ENCODE results near the gene MAMDC4.

The MAMDC4 gene

GRCh38 chr9:136849960-136850865 is 1.9 kb upstream of the MAMDC4 start:
- no peak for DNase-seq

GRCh38 chr9:136850866-136851775 is 1.0 kb upstream of the MAMDC4 start:
- DNase-seq, result no peak

DNA sequence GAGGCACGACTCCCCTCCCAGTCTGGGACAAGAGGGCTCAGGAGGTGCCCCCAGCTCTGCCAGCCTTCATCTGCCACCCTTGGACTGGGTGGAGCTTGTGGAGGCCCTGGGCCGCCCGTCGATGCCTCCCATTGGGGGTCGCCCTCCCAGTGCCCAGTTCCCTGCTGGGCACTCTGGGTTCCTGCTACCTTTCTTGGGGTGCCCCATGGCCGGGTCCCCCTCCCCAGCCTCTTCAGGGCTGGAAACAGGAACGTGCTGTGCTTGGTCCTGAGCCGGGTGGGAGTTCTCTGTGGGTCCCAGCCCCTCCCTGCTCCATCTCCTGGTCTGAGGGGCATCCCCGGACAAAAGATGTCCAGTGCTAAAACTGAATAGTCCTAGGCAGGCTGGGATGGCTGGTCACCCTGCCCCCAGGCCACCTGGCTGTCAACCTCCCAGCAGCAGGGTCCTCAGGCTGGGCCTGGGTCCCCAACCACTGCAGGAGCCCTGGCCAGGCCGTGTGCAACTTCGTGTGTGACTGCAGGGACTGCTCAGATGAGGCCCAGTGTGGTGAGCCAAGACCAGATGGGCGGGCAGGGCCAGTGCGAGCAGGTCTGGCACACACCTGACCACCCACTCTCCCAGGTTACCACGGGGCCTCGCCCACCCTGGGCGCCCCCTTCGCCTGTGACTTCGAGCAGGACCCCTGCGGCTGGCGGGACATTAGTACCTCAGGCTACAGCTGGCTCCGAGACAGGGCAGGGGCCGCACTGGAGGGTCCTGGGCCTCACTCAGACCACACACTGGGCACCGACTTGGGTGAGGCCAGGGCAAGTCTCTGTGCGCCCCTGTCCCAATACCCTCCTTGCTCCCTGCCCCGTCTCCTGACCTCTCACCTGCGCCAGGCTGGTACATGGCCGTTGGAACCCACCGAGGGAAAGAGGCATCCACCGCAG is 784 bp downstream of the MAMDC4 start:
- DNase-seq, result no peak

DNA sequence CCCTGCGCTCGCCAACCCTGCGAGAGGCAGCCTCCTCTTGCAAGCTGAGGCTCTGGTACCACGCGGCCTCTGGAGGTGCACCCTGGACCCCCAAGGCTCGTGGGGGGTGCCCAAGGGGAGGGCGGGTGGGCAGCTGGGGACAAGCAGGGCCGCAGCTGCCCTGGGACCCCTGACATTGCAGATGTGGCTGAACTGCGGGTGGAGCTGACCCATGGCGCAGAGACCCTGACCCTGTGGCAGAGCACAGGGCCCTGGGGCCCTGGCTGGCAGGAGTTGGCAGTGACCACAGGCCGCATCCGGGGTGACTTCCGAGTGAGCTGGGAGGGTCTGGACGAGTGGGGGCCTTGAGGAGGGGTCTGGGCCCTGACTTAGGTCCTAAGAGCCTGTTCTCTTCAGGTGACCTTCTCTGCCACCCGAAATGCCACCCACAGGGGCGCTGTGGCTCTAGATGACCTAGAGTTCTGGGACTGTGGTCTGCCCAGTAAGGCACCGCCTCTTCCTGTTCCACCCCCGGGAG is 1.5 kb downstream of the MAMDC4 start:
- no peak for DNase-seq

DNA sequence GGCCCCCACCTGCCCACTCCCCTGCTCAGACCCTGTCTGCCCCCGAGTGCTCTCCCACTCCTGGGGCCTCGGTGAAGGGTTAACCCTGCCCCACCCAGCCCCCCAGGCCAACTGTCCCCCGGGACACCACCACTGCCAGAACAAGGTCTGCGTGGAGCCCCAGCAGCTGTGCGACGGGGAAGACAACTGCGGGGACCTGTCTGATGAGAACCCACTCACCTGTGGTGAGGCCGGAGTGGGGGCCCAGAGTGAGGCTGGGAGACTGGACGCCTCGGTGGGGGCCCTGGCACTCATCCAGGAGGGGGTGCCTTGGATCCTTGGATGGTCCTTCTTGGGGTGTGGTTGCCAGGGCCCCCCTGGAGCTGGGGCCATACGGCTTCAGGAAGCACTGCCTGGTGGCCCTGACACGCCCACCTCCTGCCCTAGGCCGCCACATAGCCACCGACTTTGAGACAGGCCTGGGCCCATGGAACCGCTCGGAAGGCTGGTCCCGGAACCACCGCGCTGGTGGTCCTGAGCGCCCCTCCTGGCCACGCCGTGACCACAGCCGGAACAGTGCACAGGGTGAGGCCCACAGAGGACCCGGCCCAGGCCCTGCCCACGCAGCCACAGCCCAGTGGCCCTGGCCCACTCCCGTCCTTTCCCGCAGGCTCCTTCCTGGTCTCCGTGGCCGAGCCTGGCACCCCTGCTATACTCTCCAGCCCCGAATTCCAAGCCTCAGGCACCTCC is 2.1 kb downstream of the MAMDC4 start:
- DNase-seq, result no peak

- no peak for DNase-seq
Measured at GRCh38 chr9:136854842-136855460, 2.8 kb downstream of the MAMDC4 start.

- no peak for DNase-seq
Measured at GRCh38 chr9:136855461-136856078, 3.4 kb downstream of the MAMDC4 start.

GRCh38 chr9:136856079-136856476 is 3.9 kb downstream of the MAMDC4 start:
- DNase-seq, result no peak

DNA sequence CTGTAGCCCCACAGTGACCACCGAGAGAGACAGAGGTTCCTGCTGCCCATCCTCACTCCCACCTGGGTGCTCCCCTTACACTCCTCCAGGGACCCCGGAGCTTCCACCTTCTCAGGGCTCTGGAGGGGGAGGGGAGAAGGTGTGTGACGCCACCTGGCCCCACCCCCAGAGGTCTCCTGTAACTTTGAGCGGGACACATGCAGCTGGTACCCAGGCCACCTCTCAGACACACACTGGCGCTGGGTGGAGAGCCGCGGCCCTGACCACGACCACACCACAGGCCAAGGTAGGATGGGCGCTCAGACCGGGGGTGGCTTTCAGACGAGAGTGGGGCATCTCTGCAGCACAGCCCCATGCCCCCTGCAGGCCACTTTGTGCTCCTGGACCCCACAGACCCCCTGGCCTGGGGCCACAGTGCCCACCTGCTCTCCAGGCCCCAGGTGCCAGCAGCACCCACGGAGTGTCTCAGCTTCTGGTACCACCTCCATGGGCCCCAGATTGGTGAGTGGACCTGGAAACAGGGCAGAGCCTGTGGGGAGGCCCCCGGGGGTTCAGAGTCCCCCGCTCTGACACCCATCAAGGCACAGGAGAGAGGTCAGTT is 4.5 kb downstream of the MAMDC4 start:
- no peak for DNase-seq

- no peak for DNase-seq
Measured at GRCh38 chr9:136857166-136857565, 5.0 kb downstream of the MAMDC4 start.

- no peak for DNase-seq
Measured at GRCh38 chr9:136857581-136858412, 5.7 kb downstream of the MAMDC4 start.

- no peak for DNase-seq
Measured at GRCh38 chr9:136858452-136858843, 6.3 kb downstream of the MAMDC4 start.

- no peak for DNase-seq
Measured at GRCh38 chr9:136858844-136859757, 7.0 kb downstream of the MAMDC4 start.

- no peak for DNase-seq
Measured at GRCh38 chr9:136860529-136860928, 8.4 kb downstream of the MAMDC4 start.

- no peak for DNase-seq
Measured at GRCh38 chr9:136860933-136861873, 9.1 kb downstream of the MAMDC4 start.

DNA sequence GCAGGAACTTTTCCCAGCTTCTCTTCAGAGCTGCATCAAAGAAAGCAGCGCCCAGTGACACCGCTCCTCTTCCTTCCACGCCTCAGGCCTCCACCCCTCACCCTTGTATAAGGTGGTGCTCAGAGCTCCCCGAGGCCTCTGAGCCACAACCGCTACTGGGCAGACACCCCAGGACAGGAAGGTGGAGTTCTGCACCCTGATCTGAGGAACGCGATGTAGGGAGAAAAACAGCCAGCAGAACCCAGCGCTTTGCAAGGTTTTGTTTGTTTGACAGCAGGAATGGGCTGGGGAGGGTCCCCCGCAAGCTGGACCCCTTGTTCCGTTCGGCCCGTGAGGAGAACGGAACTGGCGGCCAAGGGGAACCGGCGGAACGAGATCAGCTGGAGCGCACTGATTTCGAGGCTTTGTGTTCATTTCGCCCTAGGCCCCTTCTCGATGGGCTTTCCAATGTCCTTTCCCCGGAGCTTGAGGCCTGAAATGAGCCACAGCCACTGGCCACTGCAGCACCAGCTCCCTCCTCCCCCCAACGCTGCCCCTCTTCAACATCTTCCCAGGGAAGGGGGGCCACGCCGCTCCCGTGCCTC is 9.8 kb downstream of the MAMDC4 start:
- DNase-seq, result no peak

All from NCI-H2171 (cell line).